GM12865 (cell line): ENCODE measurements around the gene ENPP7.

ENCODE experiments used
- DNase-seq: peaks from one replicate; pipeline ENCODE4 v3.0.0; 2010; ENCODE audit warnings: low read depth
- H3K4me3 ChIP-seq: 2 replicates; pipeline ENCODE4 v1.5.1; 2011; ENCODE audit warnings: mild to moderate bottlenecking, low read depth, low read length, control low read depth
- CTCF ChIP-seq: IDR thresholded peaks from 2 replicates; pipeline ENCODE4 v1.5.1; 2011; ENCODE audit warnings: low read length, control low read depth, low read depth, inconsistent platforms; ENCODE audit not compliant: insufficient read depth; ENCODE audit errors: missing control alignments

Gene ENPP7

DNA sequence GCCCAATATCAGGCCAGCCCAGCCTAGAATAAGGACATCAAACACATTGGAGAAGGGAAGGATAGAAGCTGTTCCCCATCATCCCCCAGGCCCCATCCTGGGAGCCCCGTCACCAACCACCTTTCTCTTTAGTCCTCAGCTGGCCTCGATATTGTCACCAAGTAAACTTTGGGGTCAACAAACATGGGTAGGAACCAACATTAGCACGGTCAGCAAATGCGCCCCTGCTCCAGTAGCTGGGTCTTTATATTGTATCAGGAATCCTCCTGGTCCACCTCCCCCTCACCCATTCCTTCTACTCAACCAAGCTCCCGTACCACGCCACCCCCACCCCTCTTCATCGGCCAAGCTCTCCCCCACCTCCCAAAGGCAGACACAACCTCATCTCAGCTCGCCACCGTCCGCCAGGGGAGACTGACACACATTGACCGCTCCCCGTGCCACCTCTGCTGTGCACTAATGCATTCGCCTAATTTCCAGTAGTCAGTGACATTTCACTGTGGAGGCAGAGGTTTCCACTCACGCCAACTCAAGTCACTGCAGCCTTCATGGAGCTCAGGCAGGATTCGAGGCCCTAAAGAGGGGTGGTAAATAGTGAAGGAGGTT, 26.5 kb downstream of the ENPP7 start:
- no peak for DNase-seq
- no peak overlapping the region for H3K4me3 ChIP-seq
- no peak for TF ChIP-seq CTCF

- no peak for DNase-seq
- no peak for TF ChIP-seq CTCF
- no peak overlapping the region for H3K4me3 ChIP-seq
These were observed 27.5 kb downstream of the ENPP7 start for GRCh38 chr17:79758271-79758670.

DNA sequence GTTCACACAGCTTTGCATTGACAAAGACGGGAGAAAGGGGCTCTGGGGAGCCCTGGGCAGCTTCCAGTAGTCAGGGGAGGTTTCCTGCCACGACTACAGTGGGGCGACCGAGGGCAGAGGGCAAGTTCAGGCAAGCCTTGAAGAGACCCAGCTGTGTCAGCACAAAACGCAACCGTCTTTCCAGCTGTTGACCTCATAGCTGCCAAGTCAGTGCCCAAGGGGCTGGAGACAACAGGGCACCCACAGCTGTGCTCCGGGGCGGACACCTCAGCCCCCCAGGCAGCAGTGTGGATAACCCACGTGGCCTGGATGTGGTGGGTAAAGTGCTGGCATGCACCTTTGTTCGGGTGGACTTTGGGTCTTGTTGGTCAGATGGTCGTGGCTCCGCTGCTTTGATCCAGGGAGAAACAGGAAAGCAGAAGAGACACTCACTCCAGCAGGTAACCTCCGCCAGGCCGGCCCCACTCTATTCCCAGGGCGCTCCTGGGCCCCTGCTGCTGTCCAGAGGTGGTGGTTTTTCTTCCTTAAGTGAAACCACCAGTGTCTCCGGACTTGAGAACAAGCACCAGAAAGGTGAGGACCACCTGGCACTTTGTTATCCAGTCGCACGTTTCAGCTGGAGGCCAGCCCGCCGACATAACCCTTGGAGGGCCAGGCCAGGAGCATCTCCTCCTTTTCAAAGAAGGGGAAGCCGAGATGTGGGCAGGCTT, 29.6 kb downstream of the ENPP7 start:
- no peak for TF ChIP-seq CTCF
- H3K4me3 ChIP-seq, result no peak overlapping the region
- DNase-seq, result peak; percentile 41

DNA sequence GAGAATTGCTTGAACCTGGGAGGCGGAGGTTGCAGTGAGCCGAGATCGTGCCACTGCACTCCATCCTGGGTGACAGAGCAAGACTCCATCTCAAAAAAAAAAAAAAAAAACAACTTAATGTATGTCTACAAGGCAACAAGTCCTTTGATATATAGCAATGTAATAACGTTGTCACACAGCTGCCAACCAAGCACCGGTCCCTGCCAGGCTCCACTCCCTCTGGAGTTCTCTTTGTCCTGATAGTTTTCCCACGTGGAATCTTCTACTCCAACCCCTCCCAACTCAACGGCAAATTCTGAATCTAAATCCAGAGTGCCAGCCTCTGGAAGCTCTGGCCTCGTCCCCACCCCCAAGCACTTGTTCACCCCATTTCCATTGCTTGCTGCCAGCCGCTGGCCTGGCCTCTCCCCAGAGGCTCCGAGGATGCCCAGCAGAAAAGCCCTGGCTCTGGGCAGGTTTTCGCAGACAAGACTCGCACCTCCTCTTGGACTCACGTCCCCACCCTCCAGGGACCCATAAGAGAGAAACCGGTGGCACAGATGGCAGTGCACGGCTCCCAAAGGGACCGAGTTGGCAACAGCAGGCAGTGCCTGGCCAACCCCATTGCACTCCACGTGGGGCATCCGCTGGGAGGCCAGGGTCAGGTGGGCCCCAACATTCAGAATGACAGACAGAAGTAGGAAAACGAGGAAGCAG, 31.3 kb downstream of the ENPP7 start:
- no peak for TF ChIP-seq CTCF
- no peak overlapping the region for H3K4me3 ChIP-seq
- DNase-seq, result no peak

- no peak for DNase-seq
- TF ChIP-seq CTCF, result no peak
- no peak overlapping the region for H3K4me3 ChIP-seq
These were observed 35.0 kb downstream of the ENPP7 start for GRCh38 chr17:79765708-79766107.

DNA sequence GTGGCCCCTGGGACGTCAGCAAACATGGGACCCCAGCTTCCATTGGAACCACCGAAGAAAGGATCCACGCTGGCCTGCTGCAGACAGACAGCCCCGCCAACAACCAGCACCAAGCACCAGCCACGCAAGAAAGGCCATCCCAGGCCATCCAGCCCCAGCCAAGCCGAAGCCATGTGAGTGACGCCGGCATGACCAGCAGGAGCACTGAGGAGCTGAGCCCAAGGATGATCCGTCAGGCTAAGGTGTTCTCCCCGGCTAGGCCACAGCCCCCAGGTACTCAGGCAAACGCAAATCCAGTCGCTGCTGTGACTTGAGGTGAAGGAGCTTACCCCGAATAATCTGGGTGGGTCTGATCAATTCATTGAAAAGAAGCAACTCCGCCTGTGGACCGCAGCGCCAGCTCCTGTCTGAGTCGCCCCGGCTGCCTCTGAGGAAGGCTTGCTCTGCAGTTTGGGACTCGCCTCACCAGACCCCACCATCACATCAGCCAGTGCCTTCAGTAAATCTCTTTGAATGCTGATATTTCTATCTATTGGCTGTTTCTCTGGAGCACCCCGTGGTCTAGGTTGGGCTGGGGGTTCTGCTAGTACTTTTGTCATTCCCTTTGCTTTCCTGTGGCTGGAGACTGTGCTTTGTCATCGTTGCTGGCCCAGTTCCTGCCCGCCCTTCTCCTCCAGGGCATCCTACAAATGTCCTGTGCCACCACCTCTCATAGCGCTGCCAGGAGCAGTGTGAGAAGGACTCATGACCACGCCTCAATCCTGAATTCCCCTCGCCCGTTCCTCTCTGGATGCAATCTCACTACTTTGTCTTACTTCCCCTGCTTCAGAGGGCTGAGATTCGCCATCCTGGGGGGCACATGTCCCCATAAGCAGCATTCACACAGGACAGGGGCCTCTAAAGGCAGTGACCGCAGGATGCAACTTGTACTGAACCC, 39.1 kb downstream of the ENPP7 start:
- no peak overlapping the region for H3K4me3 ChIP-seq
- no peak for TF ChIP-seq CTCF
- no peak for DNase-seq
